ENCODE data around the gene PSMB11. TPM values are rescaled to one million over a fixed set of nuclear protein-coding genes. Genes with fewer than 3 reads are reported as not detected.
A peak's percentile ranks its signal among the peaks of the same experiment; 100 is the strongest.
"Not testable (repeated sequence)": the region's sequence is repeated elsewhere in the genome, so short reads cannot be mapped to it uniquely, and the experiment has no call there.

Gene PSMB11
- polyA plus RNA-seq, 10 donors = not detected

DNA sequence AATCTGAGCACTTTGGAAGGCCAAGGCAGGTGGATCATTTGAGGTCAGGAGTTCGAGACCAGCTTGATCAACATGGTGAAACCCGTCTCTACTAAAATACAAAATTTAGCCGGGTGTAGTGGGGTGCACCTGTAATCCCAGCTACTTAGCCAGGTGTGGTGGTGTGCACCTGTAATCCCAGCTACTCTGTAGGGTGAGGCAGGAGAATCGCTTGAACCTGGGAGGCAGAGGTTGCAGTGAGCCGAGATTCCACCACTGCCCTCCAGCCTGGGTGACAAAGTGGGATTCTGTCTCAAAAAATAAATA is 28.3 kb upstream of the PSMB11 start:
- DNase-seq = not testable (repeated sequence)

GRCh38 chr14:23015618-23016017 is 26.4 kb upstream of the PSMB11 start:
- no peak for DNase-seq

GRCh38 chr14:23017091-23017490 is 24.9 kb upstream of the PSMB11 start:
- DNase-seq = no peak

- no peak for DNase-seq
These were observed 23.9 kb upstream of the PSMB11 start for GRCh38 chr14:23018107-23018506.

DNA sequence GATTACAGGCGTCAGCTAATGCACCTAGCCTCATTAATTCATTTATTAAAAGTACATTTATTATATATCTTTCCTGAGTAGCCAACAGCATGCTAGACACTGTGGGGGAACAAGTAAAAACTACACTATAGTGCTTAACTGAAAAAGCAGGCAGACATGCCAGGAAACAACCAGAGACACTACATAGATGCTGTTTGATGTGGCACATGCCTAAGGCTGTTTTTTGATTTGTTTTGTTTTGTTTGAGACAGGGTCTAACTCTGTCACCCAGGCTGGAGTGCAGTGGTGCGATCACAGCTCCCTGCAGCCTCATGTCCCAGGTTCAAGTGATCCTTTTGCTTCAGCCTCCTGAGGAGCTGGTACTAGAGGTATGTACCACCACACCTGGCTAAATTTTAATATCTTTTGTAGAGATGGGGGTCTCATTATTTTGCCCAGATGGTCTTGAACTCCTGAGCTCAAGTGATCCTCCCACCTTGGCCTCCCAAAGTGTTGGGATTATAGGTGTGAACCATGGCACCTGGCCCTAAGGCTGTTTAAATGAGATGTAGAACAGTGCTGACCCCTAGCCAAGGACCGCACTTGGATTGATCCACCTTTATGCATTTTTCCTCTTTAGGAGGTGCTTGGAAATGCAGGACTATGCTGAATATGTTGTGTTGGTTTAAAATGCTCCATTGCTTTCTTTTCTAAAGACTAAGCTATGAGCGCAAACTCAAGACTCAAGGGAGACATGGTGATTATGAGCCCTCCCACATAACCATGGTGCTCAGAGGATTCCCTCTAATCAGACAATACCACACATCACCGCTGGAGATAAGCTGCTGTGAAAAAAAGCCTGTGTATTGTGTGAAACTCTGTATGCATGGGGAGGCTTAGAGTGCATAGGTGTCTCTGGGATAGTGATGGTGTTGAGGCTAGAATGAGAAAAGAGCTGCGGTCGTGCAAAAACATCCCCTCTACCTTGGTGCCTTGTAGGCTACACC is 21.6 kb upstream of the PSMB11 start:
- DNase-seq = no peak

- DNase-seq = peak in 1 of 3 donors; percentile 51
These were observed 20.6 kb upstream of the PSMB11 start for GRCh38 chr14:23021434-23021833.

DNA sequence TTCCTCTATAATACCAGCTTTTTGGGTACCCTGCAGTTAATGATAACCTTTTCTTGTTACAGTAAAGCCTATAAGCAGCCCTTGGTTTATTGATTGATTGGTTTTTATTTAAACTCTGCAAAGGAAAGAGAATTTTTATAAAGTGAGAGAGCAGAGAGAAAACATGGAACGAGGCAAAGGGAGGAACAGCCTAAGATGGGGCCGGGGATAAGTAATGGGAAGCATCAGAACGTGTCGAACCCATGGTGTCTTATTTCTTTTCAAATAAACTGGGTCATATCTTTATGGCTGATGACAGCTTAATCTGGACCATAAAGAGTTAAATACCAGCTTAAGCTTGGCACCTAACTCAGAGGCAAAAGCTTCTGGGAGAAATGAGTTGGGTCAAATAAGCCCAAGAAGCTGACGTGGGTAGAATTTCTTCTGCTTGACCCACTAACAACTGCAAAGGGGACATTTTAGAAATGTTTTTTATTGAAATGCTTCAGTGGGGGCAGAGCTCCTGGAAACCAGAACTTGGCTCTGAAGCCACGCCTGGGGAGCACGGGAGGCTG is 20.0 kb upstream of the PSMB11 start:
- no peak for DNase-seq

DNA sequence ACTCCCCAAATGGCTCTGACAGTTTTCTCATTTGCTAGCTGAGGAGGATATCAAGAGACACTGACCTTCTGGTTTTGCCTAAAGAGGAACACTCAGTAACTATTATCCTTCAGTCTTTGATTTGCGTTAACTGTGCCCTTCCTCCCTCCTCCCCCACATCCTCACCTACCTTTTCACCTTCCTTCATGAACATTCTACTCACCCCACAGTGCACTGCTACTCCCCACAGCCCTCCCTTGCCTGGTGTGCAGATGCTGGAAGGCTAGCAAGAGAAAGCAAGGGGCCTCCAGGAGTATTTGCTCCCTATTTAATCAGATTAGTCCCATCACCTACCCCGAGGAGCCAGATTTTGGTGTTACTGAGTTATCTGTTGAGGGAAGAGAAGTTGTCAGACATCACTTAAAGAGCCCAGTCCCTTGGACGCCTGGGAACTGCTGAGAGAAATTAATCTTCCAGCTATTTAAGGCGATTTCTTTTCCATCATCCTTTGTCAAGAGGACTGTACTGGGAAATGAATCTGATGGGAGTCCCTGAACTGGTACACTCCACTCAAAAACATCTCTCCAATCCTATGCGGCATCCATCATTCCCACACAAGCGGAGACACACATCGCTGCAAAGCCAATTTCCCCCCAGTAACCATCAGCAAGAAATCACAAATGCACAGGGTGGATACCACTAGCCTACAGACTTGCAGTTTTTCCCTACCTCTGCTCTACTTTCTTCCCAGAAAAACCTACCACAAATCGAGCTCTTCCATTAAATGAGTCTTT is 18.8 kb upstream of the PSMB11 start:
- DNase-seq = no peak

- DNase-seq = no peak
These were observed 18.2 kb upstream of the PSMB11 start for GRCh38 chr14:23023795-23024152.

DNA sequence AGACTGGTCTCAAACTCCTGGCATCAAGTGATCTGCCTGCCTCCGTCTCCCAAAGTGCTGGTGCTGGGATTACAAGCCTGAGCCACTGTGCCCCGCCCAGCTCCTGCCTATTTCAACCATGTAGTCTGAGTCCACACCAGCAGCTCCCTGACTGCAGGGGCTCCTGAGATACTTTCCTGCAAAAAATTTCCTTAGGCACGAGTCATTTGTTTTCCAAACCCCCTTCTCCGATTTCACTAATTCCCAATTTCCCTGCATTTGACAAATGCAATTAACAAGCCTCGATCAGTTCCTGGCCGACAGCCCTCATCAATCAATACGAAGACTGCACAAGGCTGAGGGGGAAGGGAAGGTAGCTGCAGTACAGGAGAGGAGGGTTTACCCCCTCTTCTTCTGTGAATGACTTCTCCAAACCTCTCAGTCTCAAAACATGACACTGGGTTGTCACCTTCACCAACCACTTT is 17.4 kb upstream of the PSMB11 start:
- no peak for DNase-seq

GRCh38 chr14:23025151-23025814 is 16.7 kb upstream of the PSMB11 start:
- DNase-seq = no peak

DNA sequence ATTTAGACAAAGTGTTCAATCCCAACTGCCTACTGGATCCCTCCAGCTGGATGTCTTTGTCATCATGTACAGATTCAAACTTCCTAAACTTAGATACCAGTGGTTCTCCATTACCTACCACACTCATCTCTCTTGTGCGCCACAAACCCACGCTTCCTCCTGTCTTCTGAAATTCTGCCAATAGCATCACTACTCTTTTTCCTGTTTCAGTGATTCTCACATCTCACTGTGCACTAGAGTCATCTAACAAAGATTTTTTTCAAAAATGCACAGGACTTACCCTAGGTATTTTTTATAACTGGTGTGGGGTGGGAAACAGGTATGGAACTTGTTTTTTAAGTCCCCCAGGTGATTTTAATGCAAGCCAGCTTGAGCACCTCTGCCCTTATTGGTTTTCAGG is 13.2 kb upstream of the PSMB11 start:
- no peak for DNase-seq

DNA sequence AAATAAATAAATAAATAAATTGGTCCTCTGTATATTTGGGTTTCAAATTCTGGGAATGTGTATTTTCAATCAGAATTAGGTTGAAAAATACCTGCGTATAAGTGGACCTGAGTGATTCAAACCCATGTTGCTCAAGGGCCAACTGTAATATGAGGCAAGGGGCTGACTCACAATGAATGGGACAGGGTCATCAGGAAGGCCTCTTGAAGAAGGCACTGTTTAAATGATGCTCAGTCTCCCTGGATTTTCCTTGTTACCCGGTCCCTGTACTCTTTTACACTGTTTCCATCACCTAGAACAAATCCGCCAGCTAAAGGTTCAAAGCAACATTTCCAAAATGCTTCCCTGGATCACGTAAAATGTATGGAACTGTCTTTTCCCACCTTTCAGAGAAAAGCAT is 11.1 kb upstream of the PSMB11 start:
- DNase-seq = no peak

- DNase-seq = no peak
These were observed 8.7 kb upstream of the PSMB11 start for GRCh38 chr14:23033251-23033727.

DNA sequence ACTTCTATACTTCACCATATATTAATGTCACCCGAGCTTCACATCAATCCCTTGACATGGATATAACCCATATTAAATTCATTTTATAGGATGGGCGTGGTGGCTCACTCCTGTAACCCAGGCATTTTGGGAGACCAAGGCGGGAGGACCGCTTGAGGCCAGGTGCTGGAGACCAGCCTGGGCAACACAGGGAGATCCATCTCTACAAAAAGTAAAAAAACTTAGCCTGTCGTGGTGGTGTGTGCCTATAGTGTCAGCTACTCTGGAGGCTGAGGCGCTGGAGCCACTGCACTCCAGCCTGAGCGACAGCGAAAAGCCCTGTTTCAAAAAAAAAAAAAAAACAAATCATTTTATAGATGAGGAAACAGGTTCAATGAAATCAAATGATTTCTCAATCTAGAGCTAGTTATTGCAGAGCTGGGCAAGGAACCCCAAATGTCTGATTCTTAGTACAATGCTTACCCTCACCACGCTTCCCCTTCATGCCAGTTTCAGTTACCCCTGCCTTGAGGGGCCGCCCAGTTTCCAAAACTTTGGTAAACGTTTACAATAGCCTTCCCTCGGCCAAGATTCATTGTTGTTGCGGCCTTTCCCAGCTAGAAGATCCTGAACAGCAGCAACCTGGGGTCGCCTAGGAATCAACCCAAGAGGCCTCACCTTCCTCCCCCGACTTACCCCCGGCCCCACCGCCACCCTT is 8.1 kb upstream of the PSMB11 start:
- peak in 1 of 3 donors; percentile 25 for DNase-seq

- peak; percentile 95 to 99 (median 95) for DNase-seq
These were observed 7.3 kb upstream of the PSMB11 start, which contains the start of gene PSMB5 for GRCh38 chr14:23034498-23035302. TSS of gene PSMB5 (minus strand) at chr14:23034900. CDS start at chr14:23034881, 19 bp downstream.

DNA sequence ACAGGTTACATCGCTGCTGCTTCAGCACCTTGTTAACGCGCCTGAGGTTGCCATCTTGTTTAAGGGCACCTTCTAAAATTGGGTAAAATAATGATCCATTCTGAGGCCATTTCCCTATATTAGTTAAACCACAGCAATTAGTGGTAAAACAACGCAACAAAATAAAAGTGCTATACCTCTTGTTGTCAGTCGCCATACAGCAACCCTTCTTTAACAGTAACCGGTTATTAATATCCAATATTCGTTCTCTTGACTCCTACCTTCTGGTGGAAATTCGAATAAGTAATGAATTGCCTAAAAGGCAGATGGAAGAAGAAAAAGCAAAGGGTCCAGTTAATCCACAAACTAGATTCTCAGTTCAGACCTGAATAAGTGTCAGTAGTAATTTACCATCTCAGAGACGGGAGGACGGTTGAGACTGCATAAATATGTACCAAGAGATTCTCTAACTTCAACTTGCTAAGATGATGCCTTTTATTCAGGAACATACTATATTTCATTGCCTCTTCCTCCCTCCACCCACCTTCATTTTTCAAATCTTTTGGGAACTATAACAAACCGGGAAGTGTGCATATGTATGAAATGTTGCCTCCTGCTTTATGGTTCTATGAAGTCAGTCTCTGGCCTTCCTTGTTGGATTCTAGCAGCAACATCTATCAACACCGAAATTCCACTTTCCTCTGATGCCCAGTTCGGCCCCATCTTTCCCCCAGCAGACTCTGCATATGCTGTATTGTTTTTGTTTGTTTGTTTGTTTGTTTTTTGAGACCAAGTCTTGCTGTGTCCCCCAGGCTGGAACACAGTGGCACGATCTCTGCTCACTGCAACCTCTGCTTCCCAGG is 6.5 kb upstream of the PSMB11 start:
- DNase-seq = peak in 1 of 3 donors; percentile 59

GRCh38 chr14:23040100-23040499 is 1.9 kb upstream of the PSMB11 start:
- DNase-seq = no peak

DNA sequence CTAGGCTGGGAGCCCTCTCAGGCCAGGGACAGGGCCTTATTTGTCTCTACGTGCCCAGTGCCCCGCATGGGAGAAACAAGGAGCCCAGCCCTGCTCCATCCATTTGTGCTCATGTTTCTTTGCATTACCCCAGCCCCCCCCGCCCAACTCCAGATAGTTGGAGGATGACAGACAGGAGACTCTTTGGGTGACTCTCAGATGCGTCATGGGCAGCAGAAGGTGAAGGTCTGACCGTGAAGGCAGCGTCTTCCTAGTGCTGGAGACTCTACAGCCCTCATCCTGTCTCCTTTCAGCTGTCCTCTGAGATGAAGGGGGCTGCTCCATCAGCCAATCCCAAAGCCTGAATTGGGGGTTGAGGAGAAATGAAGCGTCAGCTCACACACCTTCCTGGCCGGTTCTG is 283 bp upstream of the PSMB11 start:
- DNase-seq = no peak
